NCI-H774 (cell line): ENCODE data around the gene RANBP17.

ENCODE experiments used
- DNase-seq: peaks from one replicate; lab custom pipeline; 2025; lab: John Stamatoyannopoulos, UW

The RANBP17 gene

DNA sequence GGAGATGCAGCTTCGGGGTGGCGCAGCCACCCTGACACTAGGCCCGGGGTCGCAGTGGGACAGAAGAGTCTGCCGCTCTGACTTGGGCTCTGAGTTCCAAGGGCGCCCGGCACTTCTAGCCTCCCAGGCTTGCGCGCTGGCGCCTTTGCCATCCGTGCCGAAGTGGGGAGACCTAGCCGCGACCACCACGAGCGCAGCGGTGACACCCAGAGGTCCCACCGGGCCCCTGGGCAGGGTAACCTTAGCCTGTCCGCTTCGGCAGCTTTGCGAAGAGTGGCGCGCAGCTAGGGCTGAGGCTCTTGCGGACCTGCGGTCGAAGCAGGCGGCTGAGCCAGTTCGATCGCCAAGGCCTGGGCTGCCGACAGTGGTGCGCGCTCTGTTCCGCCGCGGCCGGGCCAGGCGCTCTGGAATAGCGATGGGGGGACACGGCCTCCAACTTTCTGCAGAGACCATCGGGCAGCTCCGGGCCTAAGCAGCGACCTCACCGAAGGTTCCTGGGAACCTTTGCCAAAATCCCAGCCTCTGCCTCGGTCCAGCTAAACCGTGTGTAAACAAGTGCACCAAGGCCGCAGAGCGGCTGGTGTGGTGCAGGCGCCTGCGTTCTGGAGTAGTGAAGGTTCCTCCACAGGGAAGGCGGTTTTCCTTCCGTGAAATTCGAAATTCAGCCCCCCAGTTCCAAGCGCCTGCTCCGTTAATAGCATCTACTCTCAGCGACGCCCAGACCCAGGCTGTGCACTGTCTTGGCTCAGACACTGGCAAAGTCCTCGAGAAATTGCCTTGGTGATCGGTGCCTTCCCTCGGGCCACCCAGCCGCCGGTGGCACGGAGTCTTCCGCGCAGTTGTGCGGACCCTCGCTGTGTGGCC is 454.7 kb downstream of the RANBP17 start:
- no peak for DNase-seq

DNA sequence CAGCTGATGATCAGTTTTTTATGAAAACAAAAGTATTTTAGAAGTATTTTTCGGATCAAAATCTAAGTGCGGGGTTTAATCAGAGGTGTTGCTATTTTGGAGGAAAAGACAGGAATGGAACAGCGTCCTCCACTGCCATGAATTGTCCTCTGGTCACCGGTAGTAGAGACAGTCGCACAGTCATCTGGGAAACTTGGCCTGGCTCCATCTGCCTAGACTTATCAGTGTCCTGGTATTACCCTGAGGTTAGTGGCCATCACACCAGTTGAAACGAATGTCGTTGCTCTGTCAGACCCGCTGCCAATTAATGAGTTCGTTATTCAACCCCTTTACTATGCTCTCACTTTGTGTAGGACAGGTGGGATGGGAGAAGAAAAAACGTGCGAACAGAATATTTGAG is 455.4 kb downstream of the RANBP17 start:
- no peak for DNase-seq

DNA sequence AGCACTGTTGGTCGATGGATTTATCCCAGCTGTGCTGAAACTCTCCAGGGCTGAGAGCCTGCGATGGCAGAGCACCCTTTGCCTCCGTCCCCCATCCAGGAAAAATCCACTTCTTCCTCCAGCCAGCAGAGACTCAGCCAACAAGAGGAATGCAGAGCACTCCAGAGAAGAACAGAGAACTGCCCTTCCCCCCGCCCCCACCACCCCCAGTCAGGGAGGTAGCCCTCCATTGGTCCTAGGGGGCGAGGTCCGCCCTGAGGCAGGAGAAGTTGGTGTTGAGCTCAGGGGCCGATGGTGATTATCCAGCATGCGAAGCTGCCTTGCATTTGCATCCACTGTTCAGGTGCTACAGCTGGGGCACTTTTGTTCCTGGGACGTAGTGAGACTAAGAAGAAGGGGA is 456.2 kb downstream of the RANBP17 start:
- no peak for DNase-seq

DNA sequence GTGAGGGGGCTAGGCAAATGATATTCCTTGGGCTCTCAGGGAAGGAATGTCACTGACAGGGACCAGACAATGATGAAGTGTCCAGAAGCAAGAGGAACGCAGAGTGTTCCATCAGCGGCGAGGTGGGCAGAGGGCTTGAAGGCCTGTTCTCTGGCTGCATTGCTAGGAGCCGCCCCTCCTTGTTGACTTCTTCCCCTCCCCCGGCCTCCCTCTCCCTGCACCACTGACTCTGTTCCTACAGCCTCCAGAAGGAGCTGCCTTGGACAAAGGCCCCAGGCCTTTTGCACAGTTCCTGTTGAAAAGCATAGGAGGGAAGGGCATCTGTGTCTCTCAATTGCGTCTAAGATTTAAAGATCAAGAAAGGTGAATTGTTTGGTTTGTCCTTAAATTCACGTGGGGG is 459.6 kb downstream of the RANBP17 start:
- no peak for DNase-seq

DNA sequence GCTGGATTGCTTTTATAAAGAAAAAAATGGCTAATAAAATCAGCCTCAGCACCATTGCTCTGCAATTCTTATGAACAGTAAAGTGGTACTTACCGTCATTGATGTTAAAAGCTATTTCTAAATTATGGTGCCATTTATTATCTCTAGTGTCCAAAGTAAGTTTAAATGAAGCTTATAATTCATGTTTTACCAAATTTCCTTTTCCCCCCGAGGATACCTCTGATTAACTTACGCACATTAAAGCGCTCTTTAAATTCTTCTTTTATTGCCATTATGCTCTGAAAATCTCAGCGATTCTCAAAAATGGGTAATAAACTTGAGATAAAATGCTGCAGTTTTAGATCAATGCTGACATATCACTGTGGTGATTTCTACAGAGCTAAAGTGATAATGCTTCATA is 460.7 kb downstream of the RANBP17 start:
- DNase-seq, result no peak

DNA sequence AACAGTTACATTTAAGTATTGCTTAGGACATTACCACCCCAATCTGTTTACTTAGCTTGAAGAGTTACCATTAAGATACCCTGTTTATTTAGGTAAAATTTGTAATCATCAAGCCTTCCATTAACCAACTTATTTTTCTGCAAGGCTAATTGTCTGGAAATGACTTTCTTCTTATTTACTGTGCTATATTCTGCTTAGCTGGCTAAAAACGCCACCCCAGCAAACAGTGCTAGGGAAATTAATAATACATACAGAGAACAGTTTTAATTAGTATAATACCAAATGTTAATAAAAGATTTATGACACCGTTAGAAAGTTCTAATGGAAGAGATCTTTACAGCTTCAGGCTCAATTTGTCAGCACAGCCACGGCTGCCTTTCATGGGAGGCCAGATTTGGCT is 461.2 kb downstream of the RANBP17 start:
- no peak for DNase-seq

DNA sequence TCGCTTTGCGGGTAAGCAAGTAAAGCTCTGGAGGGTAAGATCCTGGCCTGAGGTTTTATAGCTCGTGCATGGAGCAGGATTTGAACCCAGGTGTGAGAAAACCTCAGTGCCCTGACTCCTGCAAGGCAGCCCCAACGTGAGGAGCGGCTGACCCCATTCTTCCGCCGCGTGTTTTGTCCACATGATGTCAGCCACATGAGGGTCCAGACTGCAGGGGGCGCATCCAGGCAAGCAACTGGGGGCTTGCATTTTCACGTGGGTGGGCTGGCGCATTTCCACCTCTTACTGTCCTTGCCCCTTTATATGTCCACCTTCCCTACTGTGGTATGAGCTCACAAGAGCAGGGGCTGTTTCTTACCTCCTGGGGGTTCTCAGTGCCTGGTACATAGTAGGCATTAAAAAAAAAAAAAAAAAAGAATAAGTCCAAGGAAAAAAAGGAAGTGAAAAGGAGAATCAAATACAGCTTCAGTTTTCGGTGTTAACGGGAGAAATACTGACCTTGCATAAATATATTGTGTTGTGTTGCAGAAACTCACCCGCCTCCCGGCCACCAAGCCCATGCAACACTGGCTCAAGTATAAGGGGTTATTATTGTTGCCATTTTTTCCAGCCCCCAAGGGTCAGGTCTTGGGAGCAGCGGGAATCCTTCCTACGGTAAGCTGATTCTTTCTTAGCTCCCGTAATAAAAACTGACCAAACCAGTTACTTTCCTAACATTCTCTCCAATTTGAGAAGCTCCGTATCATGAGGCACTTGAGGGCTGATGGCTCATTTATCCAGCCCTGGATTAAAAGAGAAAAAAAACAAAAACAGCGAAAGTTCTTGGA is 462.2 kb downstream of the RANBP17 start:
- no peak for DNase-seq

DNA sequence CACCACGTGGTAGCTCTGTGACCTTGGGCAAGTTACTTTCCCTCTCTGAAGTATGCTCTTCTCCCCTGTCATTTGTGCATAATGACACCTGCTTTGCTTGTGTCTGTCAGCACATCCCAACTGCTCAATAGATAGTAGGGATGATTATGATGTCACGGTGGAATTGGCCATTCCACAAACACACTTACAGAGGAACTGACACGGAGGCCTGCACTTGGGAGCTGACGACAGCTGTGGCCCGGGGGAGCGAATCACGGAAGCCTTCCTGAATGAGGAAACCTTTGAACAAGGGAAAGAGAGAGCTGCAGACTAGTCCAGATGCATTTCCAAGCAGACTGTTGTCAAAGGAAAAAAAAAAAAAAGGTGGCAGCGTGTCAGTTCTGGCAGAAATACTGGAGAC is 468.2 kb downstream of the RANBP17 start:
- DNase-seq, result no peak

DNA sequence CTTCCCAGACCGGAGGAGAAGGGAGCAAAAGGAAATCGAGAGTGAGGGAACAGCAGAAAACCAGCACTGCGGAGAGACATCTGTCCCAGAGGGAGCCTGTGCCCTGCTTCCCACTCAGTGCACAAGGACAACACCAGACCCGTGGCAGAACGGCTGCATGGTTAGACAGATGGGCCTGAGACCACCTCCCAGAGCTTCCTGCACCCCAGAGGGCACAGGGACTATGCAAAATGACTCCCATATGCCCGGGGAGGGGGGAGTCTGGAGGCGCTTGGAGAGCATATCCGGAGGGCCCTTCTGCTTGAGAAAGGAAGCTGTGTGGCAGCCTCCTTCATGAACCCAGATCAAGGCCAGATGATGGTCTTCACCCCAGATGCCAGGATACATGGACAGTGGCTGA is 473.8 kb downstream of the RANBP17 start:
- DNase-seq, result no peak

DNA sequence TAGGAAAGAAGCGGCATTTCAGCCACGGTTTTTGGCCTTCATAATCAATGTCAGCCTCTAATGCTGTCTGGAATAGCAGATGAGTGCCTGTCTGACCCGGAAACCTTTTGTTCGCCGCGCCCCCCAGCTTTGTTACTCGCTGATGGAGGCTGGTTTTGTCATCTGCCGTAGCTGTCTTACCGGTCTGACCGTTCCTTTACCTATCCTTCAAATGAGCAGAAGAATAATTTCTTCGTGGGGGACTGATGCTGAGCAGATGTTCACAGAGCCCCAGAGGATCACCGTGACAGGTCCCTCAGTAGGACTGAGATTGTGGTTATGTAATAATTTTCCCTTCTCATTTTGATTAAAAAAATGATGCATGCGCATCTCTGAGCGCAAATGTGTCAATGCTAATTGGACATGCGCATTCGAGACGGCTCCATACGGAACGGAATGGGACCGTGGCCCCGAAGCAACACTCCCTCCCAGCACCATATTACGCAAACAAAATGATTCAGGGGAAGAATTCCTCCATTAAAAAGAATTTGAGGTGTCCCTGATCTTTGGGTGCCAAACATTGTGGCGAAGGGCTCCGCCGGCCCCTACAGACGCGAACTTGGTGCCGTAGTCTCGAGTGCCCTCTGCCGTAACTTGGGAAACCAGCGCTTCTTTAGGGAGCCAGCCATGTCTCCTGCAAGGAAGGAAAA is 474.8 kb downstream of the RANBP17 start:
- no peak for DNase-seq

DNA sequence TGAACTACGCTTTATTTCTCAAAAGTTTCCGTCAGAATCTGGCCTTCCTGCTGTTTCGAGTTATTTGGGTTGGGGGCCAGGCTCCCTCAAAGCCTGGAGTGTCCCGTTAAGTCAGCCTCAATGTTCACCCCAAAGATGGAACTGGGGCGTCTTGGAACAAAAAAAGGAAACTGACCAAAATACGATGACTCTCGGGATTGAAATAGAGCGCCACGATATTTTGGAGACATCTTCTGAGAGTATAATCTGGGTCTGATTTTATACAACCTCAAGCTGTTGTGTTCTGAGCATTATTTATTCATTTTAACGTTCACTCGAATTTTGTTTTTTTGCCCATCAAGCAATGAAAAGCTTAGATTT is 475.4 kb downstream of the RANBP17 start:
- no peak for DNase-seq

DNA sequence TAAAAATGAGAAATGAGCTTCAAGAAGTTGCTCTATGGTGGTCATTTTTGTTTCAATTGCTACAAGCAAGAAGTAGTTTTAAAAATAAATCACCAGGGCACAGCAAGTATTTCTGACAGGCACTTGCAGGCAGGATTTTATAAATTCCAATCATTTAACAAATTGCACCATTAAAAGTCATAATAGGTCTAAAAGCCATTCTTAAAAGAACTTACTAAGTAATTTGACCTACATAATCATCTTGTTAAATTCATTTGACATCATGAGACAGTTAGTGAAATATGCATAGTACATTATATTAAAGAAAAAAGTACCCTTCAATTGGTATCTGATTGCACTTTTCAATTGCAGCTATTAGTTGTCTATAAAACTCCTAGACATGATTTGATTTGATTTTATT is 478.2 kb downstream of the RANBP17 start:
- no peak for DNase-seq

DNA sequence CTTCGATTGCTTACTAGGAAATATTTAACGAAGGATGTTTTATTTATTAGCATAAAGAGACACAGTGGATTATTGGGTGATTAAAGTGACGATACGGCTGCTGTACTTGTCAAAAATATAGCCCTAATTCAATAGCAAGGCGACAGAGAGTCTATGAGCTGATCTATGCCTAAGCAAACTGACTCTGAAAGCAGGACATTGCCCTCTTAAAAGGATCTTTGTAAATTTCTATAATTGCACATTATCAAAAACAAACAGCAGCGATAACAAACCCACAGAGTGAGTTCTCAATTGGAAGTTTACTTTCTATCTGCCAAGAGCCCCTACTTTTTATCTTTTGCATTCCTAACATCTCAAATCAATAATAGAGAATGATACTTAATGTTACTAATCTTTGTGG is 478.7 kb downstream of the RANBP17 start:
- DNase-seq, result no peak

DNA sequence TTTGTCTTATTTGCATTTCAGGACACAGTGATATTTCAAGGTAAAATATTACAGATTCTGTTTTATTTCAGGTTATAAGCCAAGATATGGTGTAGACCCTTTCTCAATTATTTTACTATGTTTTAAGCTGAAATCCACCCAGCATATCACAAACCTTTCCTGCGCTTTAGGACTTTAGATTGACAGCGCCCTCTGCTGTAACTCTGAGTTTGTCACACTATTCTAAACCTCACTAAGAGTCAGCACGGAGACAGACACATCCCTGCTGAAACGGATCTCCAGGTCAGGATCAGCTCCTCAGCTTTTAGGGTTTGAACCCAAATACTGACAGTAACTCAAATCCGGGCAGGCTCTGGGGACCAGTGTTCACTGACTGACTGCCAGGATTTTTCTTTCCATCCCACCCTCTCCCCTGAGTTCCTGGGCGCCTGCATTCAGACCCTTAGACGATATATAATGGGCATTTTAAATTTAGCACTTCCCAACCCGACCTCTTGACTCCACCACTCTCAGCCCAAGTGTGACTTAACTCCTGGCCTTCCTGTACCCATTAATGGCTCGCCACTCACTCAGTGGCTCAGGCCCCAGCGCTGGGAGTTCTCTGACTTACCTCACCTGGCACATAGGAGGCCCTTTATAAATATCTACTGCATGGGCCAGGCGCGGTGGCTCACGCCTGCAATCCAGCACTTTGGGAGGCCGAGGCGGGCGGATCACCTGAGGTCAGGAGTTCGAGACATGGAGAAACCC is 480.7 kb downstream of the RANBP17 start:
- peak; percentile 53 for DNase-seq

DNA sequence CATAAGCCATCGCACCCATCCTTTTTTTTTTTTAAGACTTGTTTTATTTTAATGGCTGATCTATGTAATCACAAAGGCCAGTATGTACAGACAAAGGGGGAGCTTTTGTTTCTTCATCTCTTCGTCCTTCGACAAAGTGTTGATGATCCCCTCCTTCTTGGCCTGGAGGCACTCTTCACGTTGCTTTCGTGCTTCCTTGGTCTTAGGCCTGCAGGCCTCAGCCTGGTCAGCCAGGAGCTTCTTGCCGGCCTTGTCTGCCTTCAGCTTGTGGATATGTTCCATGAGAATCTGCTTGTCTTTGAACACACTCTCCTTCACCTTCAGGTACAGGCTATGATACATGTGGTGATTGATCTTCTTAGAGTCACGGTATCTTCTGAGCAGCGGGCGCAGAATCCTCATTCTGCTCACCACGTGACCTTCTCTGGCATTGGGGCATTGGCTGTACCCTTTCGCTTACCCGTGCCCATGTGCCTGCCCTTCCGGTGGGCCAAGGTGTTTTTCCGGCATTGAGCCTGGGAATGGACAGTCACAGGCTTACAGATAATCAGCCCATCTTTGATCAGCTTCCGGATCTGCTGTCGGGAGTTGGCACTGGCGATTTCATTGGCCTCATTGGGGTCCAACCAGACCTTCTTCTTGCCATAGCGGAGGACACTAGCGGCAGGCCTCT is 483.3 kb downstream of the RANBP17 start:
- no peak for DNase-seq
